Stimulated activated CD4-positive, alpha-beta T cell treated with anti-CD3 and anti-CD28 coated beads, TNF-alpha, amount 100 ng/mL, for 4 hours (primary cell): ENCODE data around the gene RSPO4.

Experiments used
- DNase-seq, 3 experiments: peaks; one replicate each; pipeline ENCODE4 v3.0.0-alpha.2; 2020; ENCODE audit warnings: low read depth in 3 of 3

RSPO4 gene

GRCh38 chr20:910132-910869, 91.8 kb downstream of the RSPO4 start:
- DNase-seq, result no peak

DNA sequence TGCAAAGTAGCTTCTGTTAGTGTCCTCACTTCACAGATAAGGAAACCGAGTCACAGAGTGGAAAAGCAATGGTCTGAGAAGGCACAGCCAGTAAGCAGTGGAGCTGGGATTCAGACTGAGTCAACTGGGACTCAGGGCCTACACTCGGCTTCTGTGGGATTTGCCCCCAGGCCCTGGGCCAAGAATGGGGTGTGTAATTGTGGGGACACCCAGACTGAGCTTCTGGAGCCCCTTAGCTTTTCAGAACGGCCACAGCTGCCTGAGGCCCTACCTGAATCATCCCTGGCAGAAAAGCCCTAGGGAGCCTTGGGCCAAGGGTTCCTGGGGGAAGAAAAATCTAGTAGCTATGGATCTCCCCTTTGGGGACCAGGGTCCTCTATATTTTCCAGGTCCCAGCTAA, 92.5 kb downstream of the RSPO4 start:
- no peak for DNase-seq
